GM23338 (cell line): ENCODE results near the gene MLLT10. TPM values are rescaled to one million over a fixed set of nuclear protein-coding genes. Genes with fewer than 3 reads are reported as not detected.

Source experiments
- ATAC-seq: fragments of 200-7000 bp; cut with Tn5 transposase; 3 replicates; pipeline ENCODE4 v1.9.1; 2020
- DNase-seq: peaks from one replicate; pipeline ENCODE4 v3.0.0-alpha.2; 2015; ENCODE audit warnings: low spot score
- H2AFZ ChIP-seq: fragments of 200-600 bp; sonication (generic); 2 replicates; pipeline ENCODE4 v1.8.0; 2016; ENCODE audit warnings: antibody characterized with exemption, mild to moderate bottlenecking, moderate library complexity
- H3F3A ChIP-seq: fragments of 200-600 bp; sonication (generic); replicated peaks from 2 replicates; pipeline ENCODE4 v1.8.0; 2017; ENCODE audit warnings: antibody characterized with exemption, mixed run types, low read depth
- H3K27ac ChIP-seq: fragments of 200-600 bp; sonication (generic); 2 replicates; pipeline ENCODE4 v1.6.1; 2016; ENCODE audit warnings: low read depth
- H3K27me3 ChIP-seq: fragments of 200-600 bp; sonication (generic); 2 replicates; pipeline ENCODE4 v1.8.0; 2016; ENCODE audit warnings: mild to moderate bottlenecking, mixed run types, moderate library complexity; ENCODE audit not compliant: insufficient read depth
- H3K36me3 ChIP-seq: fragments of 200-600 bp; sonication (generic); 2 replicates; pipeline ENCODE4 v1.8.0; 2016; ENCODE audit warnings: mild to moderate bottlenecking; ENCODE audit not compliant: insufficient read depth
- H3K4me1 ChIP-seq: fragments of 200-600 bp; sonication (generic); 2 replicates; pipeline ENCODE4 v1.8.0; 2016; ENCODE audit warnings: mild to moderate bottlenecking, moderate library complexity; ENCODE audit not compliant: insufficient read depth
- H3K4me2 ChIP-seq: fragments of 200-600 bp; sonication (generic); 2 replicates; pipeline ENCODE4 v1.7.1; 2017; ENCODE audit warnings: mixed run types
- H3K4me3 ChIP-seq: fragments of 200-600 bp; sonication (generic); 2 replicates; pipeline ENCODE4 v1.6.1; 2016; ENCODE audit warnings: mixed run types
- H3K79me2 ChIP-seq: fragments of 200-600 bp; sonication (generic); replicated peaks from 2 replicates; pipeline ENCODE4 v1.8.0; 2017; ENCODE audit warnings: mild to moderate bottlenecking; ENCODE audit not compliant: insufficient read depth
- H3K9me2 ChIP-seq: fragments of 200-600 bp; sonication (generic); 2 replicates; pipeline ENCODE4 v1.8.0; 2017; ENCODE audit not compliant: insufficient read depth
- H4K20me1 ChIP-seq: fragments of 200-600 bp; sonication (generic); replicated peaks from 2 replicates; pipeline ENCODE4 v1.8.0; 2017; ENCODE audit warnings: mild to moderate bottlenecking; ENCODE audit not compliant: insufficient read depth
- H3K27ac Mint-ChIP-seq: 2 replicates; pipeline ENCODE4 v1.8.0; 2020; ENCODE audit warnings: inconsistent platforms, mild to moderate bottlenecking, moderate library complexity, mixed read lengths
- H3K27me3 Mint-ChIP-seq: 3 replicates; pipeline ENCODE4 v1.8.0; 2022; ENCODE audit warnings: low read depth, mild to moderate bottlenecking, moderate library complexity, mixed read lengths, inconsistent platforms; ENCODE audit not compliant: insufficient read depth, poor library complexity
- H3K36me3 Mint-ChIP-seq: 3 replicates; pipeline ENCODE4 v1.8.0; 2021; ENCODE audit warnings: low read depth, mild to moderate bottlenecking, inconsistent platforms, moderate library complexity, mixed read lengths
- H3K4me1 Mint-ChIP-seq: 3 replicates; pipeline ENCODE4 v1.8.0; 2020; ENCODE audit warnings: mild to moderate bottlenecking, inconsistent platforms, mixed read lengths
- H3K4me3 Mint-ChIP-seq: 3 replicates; pipeline ENCODE4 v1.8.0; 2021; ENCODE audit warnings: moderate library complexity, mild to moderate bottlenecking, inconsistent platforms, mixed read lengths
- H3K9me3 Mint-ChIP-seq: 3 replicates; pipeline ENCODE4 v1.8.0; 2020; ENCODE audit warnings: moderate library complexity, mild to moderate bottlenecking, inconsistent platforms, mixed read lengths
- CREB1 ChIP-seq: fragments of 250-450 bp; sonication (Bioruptor Pico); IDR thresholded peaks from 2 replicates; pipeline ENCODE4 v1.5.0; 2020; ENCODE audit warnings: low read depth, mild to moderate bottlenecking, moderate library complexity
- EZH2 ChIP-seq: fragments of 200-600 bp; sonication (generic); IDR thresholded peaks from one replicate; pipeline ENCODE4 v1.8.0; 2017; ENCODE audit warnings: antibody characterized with exemption, mild to moderate bottlenecking, low read depth; ENCODE audit not compliant: unreplicated experiment
- EZH2phosphoT487 ChIP-seq: fragments of 200-600 bp; sonication (generic); IDR thresholded peaks from one replicate; pipeline ENCODE4 v1.8.1; 2018; ENCODE audit warnings: antibody characterized with exemption; ENCODE audit not compliant: unreplicated experiment
- JUNB ChIP-seq: IDR thresholded peaks from one replicate; pipeline ENCODE4 v1.6.1; 2016; ENCODE audit warnings: antibody characterized with exemption; ENCODE audit not compliant: unreplicated experiment
- NANOG ChIP-seq: IDR thresholded peaks from 2 replicates; pipeline ENCODE4 v1.6.1; 2016; ENCODE audit warnings: antibody characterized with exemption, borderline replicate concordance
- POLR2AphosphoS5 ChIP-seq: IDR thresholded peaks from 2 replicates; pipeline ENCODE4 v1.6.1; 2016; ENCODE audit warnings: antibody characterized with exemption, low read depth
- STAT1 ChIP-seq: IDR thresholded peaks from one replicate; pipeline ENCODE4 v1.6.1; 2016; ENCODE audit warnings: antibody characterized with exemption; ENCODE audit not compliant: unreplicated experiment
- ZNF114 ChIP-seq: fragments of 250-450 bp; sonication (Bioruptor Pico); IDR thresholded peaks from 2 replicates; pipeline ENCODE4 v1.5.0; 2020; ENCODE audit warnings: mild to moderate bottlenecking, moderate library complexity
- ZNF331 ChIP-seq: fragments of 250-450 bp; sonication (Bioruptor Pico); IDR thresholded peaks from 2 replicates; pipeline ENCODE4 v1.5.0; 2020; ENCODE audit warnings: low read depth, mild to moderate bottlenecking, moderate library complexity
- polyA plus RNA-seq: library from polyadenylated mRNA; unstranded; fragments of >200 nt; fragmentation: Nextera tagmentation; extraction: Ambion mirVana; gene quantifications from 2 replicates; pipeline ENCODE4 v1.2.1, GENCODE V29; 2016
- total RNA-seq: library from RNA; depleted of rRNA; stranded (reverse); fragments of >200 nt; shearing (Covaris generic); gene quantifications from 2 replicates; pipeline ENCODE4 v1.2.3, GENCODE V29; 2014
- TF ChIP-seq, protein P1 (sequence below): fragments of 250-450 bp; sonication (Bioruptor Pico); IDR thresholded peaks from 2 replicates; pipeline ENCODE4 v1.5.0; 2020; ENCODE audit warnings: mild to moderate bottlenecking, moderate library complexity
- TF ChIP-seq, protein P2 (sequence below): IDR thresholded peaks from 2 replicates; pipeline ENCODE4 v1.6.1; 2016; ENCODE audit warnings: antibody characterized with exemption

The MLLT10 gene
- total and polyA plus RNA-seq, 2 experiments from 2014 or later, result 28.8 to 55.4 TPM

DNA sequence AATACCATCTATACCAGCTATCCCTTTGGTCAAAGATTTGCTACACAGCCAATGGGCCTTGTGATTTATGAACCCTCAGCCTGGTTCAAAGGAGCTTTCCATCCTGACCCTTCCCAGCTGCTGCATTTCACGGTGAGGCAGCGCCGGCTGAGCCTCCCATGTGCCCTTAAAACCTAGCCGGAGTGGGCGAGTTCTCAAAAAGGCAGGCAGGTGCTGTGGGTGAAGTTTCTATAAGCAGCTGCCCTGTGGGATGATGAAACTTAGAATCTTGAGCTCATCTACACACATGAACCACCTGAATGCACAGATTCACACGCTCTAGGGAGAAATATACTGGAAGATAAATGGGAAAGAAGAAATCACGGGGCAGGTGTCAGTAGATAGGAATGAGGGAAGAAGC lies 224.7 kb downstream of the MLLT10 start (continued):
- TF ChIP-seq CREB1 (CRISPR knock-in tag) (no peak), ZNF331 (CRISPR knock-in tag) (no peak), POLR2AphosphoS5 (no peak), NANOG (no peak), JUNB (no peak), EZH2 (no peak)

GRCh38 chr10:21759232-21759631 lies 225.2 kb downstream of the MLLT10 start:
- Histone ChIP-seq H3K36me3 (no peaks in the 10 kb centered on the region), H3K27ac (no peak overlapping the region), H4K20me1 (no peaks in the 10 kb centered on the region), H3K9me2 (no peaks in the 10 kb centered on the region), H3K4me1 (peaks cover 31% of the 10 kb centered on the region), H3K4me2 (no peak overlapping the region), H3K79me2 (no peaks in the 10 kb centered on the region), H3K4me3 (no peak overlapping the region), H2AFZ (no peak overlapping the region), H3K27me3 (no peaks in the 10 kb centered on the region), H3F3A (peaks cover 17% of the 10 kb centered on the region)
- Mint-ChIP-seq H3K27ac (no peak overlapping the region), H3K36me3 (no peaks in the 10 kb centered on the region), H3K4me3 (no peak overlapping the region), H3K9me3 (no peaks in the 10 kb centered on the region), H3K4me1 (peaks cover 41% of the 10 kb centered on the region), H3K27me3 (no peaks in the 10 kb centered on the region)
- no peak for DNase-seq
- TF ChIP-seq ZNF331 (CRISPR knock-in tag) (no peak), STAT1 (no peak), EZH2phosphoT487 (no peak), EZH2 (no peak), ZNF114 (CRISPR knock-in tag) (no peak), NANOG (no peak), CREB1 (CRISPR knock-in tag) (no peak), JUNB (no peak)
- TF ChIP-seq, protein P1, sequence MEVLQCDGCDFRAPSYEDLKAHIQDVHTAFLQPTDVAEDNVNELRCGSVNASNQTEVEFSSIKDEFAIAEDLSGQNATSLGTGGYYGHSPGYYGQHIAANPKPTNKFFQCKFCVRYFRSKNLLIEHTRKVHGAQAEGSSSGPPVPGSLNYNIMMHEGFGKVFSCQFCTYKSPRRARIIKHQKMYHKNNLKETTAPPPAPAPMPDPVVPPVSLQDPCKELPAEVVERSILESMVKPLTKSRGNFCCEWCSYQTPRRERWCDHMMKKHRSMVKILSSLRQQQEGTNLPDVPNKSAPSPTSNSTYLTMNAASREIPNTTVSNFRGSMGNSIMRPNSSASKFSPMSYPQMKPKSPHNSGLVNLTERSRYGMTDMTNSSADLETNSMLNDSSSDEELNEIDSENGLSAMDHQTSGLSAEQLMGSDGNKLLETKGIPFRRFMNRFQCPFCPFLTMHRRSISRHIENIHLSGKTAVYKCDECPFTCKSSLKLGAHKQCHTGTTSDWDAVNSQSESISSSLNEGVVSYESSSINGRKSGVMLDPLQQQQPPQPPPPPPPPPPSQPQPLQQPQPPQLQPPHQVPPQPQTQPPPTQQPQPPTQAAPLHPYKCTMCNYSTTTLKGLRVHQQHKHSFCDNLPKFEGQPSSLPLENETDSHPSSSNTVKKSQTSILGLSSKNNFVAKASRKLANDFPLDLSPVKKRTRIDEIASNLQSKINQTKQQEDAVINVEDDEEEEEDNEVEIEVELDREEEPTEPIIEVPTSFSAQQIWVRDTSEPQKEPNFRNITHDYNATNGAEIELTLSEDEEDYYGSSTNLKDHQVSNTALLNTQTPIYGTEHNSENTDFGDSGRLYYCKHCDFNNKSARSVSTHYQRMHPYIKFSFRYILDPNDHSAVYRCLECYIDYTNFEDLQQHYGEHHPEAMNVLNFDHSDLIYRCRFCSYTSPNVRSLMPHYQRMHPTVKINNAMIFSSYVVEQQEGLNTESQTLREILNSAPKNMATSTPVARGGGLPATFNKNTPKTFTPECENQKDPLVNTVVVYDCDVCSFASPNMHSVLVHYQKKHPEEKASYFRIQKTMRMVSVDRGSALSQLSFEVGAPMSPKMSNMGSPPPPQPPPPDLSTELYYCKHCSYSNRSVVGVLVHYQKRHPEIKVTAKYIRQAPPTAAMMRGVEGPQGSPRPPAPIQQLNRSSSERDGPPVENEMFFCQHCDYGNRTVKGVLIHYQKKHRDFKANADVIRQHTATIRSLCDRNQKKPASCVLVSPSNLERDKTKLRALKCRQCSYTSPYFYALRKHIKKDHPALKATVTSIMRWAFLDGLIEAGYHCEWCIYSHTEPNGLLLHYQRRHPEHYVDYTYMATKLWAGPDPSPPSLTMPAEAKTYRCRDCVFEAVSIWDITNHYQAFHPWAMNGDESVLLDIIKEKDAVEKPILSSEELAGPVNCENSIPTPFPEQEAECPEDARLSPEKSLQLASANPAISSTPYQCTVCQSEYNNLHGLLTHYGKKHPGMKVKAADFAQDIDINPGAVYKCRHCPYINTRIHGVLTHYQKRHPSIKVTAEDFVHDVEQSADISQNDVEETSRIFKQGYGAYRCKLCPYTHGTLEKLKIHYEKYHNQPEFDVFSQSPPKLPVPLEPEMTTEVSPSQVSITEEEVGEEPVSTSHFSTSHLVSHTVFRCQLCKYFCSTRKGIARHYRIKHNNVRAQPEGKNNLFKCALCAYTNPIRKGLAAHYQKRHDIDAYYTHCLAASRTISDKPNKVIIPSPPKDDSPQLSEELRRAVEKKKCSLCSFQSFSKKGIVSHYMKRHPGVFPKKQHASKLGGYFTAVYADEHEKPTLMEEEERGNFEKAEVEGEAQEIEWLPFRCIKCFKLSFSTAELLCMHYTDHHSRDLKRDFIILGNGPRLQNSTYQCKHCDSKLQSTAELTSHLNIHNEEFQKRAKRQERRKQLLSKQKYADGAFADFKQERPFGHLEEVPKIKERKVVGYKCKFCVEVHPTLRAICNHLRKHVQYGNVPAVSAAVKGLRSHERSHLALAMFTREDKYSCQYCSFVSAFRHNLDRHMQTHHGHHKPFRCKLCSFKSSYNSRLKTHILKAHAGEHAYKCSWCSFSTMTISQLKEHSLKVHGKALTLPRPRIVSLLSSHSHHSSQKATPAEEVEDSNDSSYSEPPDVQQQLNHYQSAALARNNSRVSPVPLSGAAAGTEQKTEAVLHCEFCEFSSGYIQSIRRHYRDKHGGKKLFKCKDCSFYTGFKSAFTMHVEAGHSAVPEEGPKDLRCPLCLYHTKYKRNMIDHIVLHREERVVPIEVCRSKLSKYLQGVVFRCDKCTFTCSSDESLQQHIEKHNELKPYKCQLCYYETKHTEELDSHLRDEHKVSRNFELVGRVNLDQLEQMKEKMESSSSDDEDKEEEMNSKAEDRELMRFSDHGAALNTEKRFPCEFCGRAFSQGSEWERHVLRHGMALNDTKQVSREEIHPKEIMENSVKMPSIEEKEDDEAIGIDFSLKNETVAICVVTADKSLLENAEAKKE (CRISPR knock-in tag), result no peak
- TF ChIP-seq, protein P2, sequence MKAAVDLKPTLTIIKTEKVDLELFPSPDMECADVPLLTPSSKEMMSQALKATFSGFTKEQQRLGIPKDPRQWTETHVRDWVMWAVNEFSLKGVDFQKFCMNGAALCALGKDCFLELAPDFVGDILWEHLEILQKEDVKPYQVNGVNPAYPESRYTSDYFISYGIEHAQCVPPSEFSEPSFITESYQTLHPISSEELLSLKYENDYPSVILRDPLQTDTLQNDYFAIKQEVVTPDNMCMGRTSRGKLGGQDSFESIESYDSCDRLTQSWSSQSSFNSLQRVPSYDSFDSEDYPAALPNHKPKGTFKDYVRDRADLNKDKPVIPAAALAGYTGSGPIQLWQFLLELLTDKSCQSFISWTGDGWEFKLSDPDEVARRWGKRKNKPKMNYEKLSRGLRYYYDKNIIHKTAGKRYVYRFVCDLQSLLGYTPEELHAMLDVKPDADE, result no peak
- no peak for ATAC-seq
